IPS-18c (cell line): ENCODE data around the gene WDR91.
"Not testable (repeated sequence)": the region's sequence is repeated elsewhere in the genome, so short reads cannot be mapped to it uniquely, and the experiment has no call there.

Experiments
- H3K4me3 ChIP-seq: 2 replicates; pipeline ENCODE4 v1.7.0; 2013; ENCODE audit warnings: low read depth, mild to moderate bottlenecking, low read length, moderate library complexity; ENCODE audit not compliant: insufficient read depth
- H3K9me3 ChIP-seq: one replicate; pipeline ENCODE4 v1.6.1; 2013; ENCODE audit warnings: mild to moderate bottlenecking, low read length, moderate library complexity; ENCODE audit not compliant: control insufficient read depth, insufficient read depth

WDR91 gene

DNA sequence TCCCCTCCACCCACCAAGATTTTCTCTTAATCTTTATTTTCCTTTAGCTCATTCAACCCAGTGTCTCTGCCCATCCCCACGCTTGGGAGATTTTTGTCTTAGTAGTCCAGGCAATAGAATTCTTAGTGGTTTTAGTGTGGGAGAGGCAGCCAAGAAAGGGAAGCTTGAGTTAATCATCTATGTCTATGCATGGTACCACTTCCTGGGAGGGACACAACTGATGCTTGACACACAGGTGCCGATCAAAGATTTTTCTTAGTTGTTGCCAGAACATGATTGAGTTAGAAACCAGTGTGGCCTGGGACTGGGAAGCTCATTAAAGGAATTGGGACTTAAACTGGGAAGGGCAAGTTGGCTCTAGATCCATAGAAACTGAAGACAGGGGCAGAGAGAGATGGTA is 25.4 kb upstream of the WDR91 start:
- no peak overlapping the region for H3K4me3 ChIP-seq
- no peaks in the 10 kb centered on the region for H3K9me3 ChIP-seq

DNA sequence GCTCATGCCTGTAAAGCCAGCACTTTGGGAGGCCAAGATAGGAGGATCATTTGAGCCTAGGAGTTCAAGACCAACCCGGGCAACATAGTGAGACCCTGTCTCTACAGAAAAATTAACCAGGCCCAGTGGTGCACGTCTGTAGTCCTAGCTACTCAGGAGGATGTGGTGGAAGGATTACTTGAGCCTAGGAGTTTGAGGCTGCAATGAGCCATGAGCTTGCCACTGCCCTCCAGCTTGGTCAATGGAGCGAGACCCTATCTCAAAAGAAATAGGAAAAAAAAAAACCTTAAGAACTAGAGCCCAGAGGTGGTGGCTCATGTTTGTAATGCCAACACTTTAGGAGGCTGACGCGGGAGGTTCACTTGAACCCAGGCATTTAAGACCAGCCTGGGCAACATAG is 24.5 kb upstream of the WDR91 start:
- Histone ChIP-seq H3K9me3 (no peaks in the 10 kb centered on the region), H3K4me3 (no peak overlapping the region)

DNA sequence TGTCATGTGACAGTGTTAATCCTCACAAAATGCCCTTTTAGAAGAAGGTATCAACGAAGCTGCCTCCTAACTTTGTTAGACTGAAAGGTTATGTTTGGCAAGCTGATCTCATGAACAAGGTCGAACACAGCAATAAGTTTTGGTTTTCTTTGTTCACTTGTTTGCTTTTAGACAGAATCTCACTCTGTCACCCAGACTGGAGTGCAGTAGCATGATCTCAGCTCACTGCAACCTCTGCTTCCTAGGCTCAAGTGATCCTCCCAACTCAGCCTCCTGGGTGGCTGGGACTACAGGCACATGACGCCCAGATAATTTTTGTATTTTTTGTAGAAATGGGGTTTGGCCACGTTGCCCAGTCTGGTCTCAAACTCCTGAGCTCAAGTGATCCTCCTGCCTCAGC is 23.4 kb upstream of the WDR91 start:
- no peak overlapping the region for H3K4me3 ChIP-seq

GRCh38 chr7:135234095-135234494 is 22.8 kb upstream of the WDR91 start:
- not testable (repeated sequence) for H3K9me3 ChIP-seq, H3K4me3 ChIP-seq

More for the DNA sequence above, 23.4 kb upstream of the WDR91 start:
- H3K9me3 ChIP-seq: no peaks in the 10 kb centered on the region

- no peaks in the 10 kb centered on the region for H3K9me3 ChIP-seq
- H3K4me3 ChIP-seq: no peak within 1 kb of the TSS
Measured at GRCh38 chr7:135233570-135233969, 22.2 kb upstream of the WDR91 start, which contains the start of gene STRA8. Gene STRA8, plus strand, starts transcription at chr7:135233838. Its CDS starts 6,687 bp downstream, at chr7:135240525.

GRCh38 chr7:135232720-135233119 is 21.4 kb upstream of the WDR91 start:
- Histone ChIP-seq H3K9me3 (no peaks in the 10 kb centered on the region), H3K4me3 (no peak overlapping the region)

- H3K4me3 ChIP-seq: no peak overlapping the region
- H3K9me3 ChIP-seq: no peaks in the 10 kb centered on the region
Measured at GRCh38 chr7:135232087-135232486, 20.8 kb upstream of the WDR91 start.

DNA sequence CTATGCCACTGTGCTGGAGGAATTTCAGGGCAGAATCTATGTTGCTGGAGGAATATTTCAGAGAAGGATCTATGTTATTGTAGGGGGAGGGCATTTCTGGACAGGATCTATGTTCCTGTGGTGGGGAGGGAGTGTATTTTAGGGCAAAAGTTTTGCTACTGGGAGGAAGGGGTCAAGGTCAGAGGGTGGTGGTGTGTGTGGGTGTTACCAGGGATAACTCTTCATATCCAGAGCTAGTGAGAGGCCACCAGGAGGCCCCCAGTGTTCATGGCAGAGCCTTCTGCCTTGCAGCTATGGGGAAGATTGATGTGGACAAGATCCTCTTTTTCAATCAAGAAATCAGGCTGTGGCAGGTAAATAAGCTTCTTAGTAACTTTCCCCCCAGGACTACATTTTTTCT is 20.4 kb upstream of the WDR91 start:
- Histone ChIP-seq H3K4me3 (no peak overlapping the region), H3K9me3 (no peaks in the 10 kb centered on the region)

GRCh38 chr7:135224027-135224426 is 12.7 kb upstream of the WDR91 start:
- Histone ChIP-seq H3K4me3 (no peak overlapping the region), H3K9me3 (no peaks in the 10 kb centered on the region)

DNA sequence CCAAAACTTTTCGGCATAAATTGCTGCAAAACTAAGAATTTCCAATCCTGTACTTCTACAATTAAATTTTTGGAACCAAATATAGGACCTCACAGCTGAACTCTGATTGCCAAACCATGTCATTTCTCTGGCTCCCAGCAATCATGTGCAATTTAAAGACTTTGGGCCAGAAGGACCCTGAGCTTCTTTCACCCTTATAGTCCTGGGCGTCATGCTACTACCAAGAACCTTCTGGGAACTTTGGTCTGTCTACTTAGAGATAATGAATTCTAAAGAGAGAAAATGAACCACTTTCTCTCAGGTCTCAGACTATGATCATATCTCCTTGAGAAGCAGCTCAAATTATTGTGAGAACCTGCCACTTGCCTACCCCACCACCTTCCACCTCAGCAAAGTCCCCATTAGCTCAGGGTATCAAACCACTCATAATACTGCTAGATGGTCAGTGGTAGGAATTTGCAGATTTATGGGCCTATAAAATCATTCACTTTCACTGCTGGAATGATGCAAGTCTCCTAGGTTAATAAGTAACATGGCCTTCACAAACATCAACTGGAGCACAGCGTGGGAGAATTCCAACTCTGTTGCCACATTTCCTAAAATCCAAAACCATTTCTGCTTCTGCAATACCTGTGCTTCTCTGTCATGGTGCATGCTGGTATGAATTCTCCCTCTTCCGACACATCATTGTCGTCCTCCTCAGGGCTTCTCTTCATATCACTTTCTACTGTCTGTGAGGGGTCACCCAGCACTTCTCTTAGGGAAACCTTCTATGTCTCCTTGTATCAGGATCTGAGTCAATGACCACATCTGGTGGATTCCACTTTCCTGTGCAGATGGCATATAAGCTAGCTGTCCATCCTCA is 6.6 kb upstream of the WDR91 start:
- H3K4me3 ChIP-seq: no peak overlapping the region

GRCh38 chr7:135215698-135216097 is 4.4 kb upstream of the WDR91 start:
- H3K4me3 ChIP-seq: no peak overlapping the region
- no peaks in the 10 kb centered on the region for H3K9me3 ChIP-seq

More for the DNA sequence above, 6.6 kb upstream of the WDR91 start:
- H3K9me3 ChIP-seq: no peaks in the 10 kb centered on the region

DNA sequence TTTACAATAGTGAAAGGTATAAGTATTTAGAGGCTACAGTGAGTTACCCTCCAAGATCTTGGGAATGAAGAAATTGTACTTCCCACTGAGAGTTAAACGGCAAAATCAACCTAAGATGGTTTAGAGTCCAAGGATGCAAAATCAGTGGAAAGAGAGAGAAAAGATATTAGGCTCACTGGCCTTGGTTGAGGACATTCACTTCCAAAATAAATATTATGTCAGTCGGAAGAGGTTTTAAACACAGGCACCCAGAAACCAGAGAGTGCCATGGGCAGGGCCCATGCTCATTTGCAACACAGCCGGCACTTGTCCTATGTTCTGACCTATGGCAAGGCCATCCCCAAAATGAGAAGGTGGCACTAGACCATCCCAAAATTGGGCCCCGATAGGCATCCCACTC is 3.9 kb upstream of the WDR91 start:
- Histone ChIP-seq H3K4me3 (no peak overlapping the region), H3K9me3 (no peaks in the 10 kb centered on the region)

- no peaks in the 10 kb centered on the region for H3K9me3 ChIP-seq
- no peak overlapping the region for H3K4me3 ChIP-seq
Measured at GRCh38 chr7:135213831-135214230, 2.5 kb upstream of the WDR91 start.

DNA sequence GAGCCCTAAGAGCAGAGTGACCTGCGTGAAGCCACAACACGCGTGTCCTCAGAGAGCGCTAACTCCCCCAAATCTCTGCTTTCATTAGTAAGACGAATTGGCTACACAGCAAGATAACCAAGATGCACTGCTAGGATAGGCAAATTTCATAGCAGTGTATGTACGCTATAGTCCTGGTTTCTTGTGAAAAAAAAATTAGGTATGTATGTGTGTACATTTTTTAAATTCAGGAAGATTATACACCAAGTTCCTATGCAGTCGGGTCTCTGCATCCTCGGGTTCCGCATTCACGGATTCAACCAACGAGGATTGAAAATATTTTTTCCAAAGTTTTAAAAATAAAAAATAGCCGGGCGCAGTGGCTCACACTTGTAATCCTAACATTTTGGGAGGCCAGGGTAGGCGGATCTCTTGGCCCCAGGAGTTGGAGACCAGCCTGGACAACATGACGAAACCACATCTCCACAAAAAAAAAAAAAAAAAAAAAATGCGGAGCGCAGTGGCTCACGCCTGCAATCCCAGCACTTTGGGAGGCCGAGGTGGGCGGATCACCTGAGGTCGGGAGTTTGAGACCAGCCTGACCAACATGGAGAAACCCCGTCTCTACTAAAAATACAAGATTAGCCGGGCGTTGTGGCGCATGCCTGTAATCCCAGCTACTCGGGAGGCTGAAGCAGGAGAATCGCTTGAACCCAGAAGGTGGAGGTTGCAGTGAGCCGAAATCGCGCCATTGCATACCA is 790 bp upstream of the WDR91 start:
- peak overlapping the region; percentile 76 for H3K4me3 ChIP-seq
- H3K9me3 ChIP-seq: not testable (repeated sequence)

GRCh38 chr7:135210888-135211178 is 493 bp downstream of the WDR91 start:
- H3K4me3 ChIP-seq: peak overlapping the region; percentile 76

DNA sequence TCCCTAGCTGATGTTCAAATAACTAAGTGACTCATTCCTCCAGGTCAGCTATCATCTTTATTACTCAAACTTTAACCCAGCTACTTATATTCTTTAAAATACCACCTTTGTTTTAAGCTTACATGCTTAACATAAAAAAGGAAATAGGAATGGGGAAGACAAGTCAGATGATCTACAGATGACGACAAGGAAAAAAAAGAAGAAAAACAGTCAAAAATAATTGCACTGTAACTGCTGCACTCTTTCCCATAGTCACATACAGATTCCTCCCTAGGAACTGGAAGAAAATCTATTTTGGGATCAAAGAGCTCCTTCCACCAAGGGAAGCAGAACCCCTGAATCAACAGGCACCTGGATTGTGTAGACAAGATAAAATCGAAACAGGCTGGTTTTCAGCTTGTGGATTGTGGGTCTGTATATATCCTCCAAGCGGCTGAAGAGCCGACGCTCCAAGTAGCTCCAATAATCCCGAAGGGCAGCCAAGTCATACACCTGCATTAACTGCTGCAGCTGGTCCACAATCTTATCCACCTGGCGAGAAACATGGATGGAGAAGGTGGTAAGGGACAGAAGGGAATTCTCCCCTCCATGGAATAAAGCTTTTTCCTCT is 2.0 kb downstream of the WDR91 start:
- Histone ChIP-seq H3K9me3 (no peaks in the 10 kb centered on the region), H3K4me3 (no peak overlapping the region)

More at GRCh38 chr7:135210888-135211178, 493 bp downstream of the WDR91 start:
- no peaks in the 10 kb centered on the region for H3K9me3 ChIP-seq

DNA sequence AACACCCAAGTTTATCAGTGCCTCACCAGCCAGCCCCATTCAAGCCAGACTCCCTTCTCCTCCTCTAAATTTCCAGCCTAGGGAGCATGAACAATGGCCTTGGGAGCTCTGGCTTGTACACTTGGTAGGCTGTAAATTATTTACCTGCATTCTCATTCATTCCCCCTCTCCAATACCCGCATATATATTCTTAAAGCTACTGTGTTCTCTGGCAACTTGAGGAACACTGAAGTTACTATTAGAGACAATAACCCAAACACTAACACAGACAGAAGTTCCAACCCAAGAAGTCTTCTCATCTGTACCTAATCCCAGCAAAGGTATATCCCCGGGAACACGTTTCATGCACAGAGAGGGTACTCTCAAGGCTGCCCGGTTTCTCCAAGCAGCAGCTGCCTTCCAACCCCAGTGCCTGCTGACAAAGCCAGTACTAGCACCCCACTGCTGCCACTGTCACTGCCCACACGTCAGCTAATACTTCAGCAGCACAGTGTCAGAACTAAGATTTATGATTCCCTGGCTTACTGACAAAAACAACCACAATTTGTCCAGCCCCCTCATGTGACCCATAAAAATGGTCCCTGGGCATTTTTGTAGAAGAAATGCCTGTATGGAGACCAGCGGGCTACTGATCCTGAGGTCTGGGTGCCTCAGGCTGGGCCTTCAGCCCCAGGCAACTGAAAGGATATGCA is 3.1 kb downstream of the WDR91 start:
- no peak overlapping the region for H3K4me3 ChIP-seq
- H3K9me3 ChIP-seq: no peaks in the 10 kb centered on the region
